Measurements from ENCODE around the gene ZNF618.
A peak's percentile ranks its signal among the peaks of the same experiment; 100 is the strongest.

ZNF618 gene

GRCh38 chr9:114050646-114051045 lies 174.5 kb downstream of the ZNF618 start:
- H3K36me3 ChIP-seq, result peaks cover 22 to 63% (median 45%) of the 10 kb centered on the region in 3 donors
- peak in 1 of 2 donors; percentile 7 for DNase-seq
- H3K4me3 ChIP-seq, result no peak overlapping the region
- intact Hi-C loops (cut with DNase I; ENCODE audit: low total_unique reads), result no loop called here
- H3K4me1 ChIP-seq, result no peaks in the 10 kb centered on the region
- no peak overlapping the region for H3K27ac ChIP-seq
- peaks cover 0 to under 1% (median 0%) of the 10 kb centered on the region in 3 donors for H3K9me3 ChIP-seq
- H3K27me3 ChIP-seq, result no peaks in the 10 kb centered on the region
- TF ChIP-seq, protein P1, sequence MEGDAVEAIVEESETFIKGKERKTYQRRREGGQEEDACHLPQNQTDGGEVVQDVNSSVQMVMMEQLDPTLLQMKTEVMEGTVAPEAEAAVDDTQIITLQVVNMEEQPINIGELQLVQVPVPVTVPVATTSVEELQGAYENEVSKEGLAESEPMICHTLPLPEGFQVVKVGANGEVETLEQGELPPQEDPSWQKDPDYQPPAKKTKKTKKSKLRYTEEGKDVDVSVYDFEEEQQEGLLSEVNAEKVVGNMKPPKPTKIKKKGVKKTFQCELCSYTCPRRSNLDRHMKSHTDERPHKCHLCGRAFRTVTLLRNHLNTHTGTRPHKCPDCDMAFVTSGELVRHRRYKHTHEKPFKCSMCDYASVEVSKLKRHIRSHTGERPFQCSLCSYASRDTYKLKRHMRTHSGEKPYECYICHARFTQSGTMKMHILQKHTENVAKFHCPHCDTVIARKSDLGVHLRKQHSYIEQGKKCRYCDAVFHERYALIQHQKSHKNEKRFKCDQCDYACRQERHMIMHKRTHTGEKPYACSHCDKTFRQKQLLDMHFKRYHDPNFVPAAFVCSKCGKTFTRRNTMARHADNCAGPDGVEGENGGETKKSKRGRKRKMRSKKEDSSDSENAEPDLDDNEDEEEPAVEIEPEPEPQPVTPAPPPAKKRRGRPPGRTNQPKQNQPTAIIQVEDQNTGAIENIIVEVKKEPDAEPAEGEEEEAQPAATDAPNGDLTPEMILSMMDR (IDR thresholded peaks at IDR 0.05), result no peak

DNA sequence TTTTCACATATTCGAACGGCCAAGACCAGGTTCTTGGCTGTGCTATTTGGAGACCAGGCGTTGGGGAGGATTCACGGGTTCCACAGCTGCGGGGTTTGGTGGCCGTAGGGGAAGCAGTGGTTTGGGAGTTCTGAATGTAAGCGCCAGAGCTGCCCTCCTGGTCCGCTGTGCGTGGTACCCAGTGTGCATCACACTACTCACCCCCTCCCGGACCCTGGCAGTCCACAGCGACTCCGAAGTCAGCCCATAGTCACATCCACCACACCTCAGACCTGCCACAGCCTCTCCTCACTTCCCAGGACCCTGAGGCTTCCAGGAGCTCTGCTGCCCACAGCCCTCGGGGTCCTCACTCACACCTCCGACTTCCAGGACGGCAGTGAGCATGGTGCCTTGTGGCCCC lies 175.2 kb downstream of the ZNF618 start:
- H3K27me3 ChIP-seq, result no peaks in the 10 kb centered on the region
- TF ChIP-seq, protein P1 (IDR thresholded peaks at IDR 0.05), result no peak
- H3K4me1 ChIP-seq, result no peaks in the 10 kb centered on the region
- intact Hi-C loops (cut with DNase I; ENCODE audit: low total_unique reads), result no loop called here
- peak in 1 of 2 donors; percentile 21 for DNase-seq
- peaks cover 21 to 59% (median 45%) of the 10 kb centered on the region in 3 donors for H3K36me3 ChIP-seq
- H3K4me3 ChIP-seq, result no peak overlapping the region
- H3K27ac ChIP-seq, result no peak overlapping the region
- H3K9me3 ChIP-seq, result no peaks in the 10 kb centered on the region

- Histone ChIP-seq H3K4me3 (no peak overlapping the region), H3K27me3 (no peaks in the 10 kb centered on the region), H3K4me1 (no peaks in the 10 kb centered on the region), H3K9me3 (no peaks in the 10 kb centered on the region), H3K36me3 (peaks cover 21 to 59% (median 45%) of the 10 kb centered on the region in 3 donors), H3K27ac (no peak overlapping the region)
- TF ChIP-seq, protein P1 (IDR thresholded peaks at IDR 0.05), result no peak
- intact Hi-C loops (cut with DNase I; ENCODE audit: low total_unique reads), result no loop called here
- peak in 1 of 2 donors; percentile 39 for DNase-seq
These were observed 175.6 kb downstream of the ZNF618 start for GRCh38 chr9:114051706-114052105.

DNA sequence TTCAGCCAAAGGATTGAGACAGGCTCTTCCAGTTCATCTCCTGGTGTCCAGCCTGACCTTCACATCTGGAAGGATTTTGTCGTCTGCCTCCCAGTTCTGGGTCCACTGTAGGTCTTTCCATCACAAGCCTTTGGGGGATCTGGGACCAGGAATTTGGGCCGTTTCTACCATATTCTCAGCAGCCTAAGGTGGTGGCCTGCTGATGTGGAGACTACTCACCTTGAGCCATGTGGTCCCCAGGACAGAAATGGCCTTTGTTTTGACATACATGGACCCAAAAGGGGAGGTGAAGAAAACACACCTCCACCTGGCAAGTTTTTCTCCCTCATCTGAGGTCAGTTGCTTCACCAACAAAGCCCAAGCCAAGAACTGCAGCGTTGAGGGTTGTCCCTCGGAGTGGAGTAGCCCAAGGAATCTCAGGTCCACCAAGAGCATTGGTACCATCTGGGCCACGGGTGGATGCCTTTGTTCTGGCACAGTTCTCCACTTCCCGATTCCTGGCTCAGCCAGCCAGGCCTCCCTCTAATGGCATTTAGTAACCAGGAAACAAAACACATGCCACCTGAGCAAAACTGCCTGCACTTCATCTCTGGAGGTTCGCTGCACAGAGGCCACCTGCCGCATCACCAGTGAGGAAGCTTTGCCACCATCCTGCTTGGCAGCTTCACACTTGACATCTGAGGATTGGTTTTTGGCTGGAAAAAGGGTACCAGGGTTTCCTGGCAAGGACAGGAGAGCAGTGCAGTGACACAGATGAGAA lies 177.3 kb downstream of the ZNF618 start:
- peak in 1 of 2 donors; percentile 43 for DNase-seq
- Histone ChIP-seq H3K36me3 (peaks cover 21 to 48% (median 36%) of the 10 kb centered on the region in 3 donors), H3K27me3 (no peaks in the 10 kb centered on the region), H3K9me3 (no peaks in the 10 kb centered on the region), H3K27ac (no peak overlapping the region), H3K4me3 (no peak overlapping the region), H3K4me1 (no peaks in the 10 kb centered on the region)
- TF ChIP-seq, protein P1 (IDR thresholded peaks at IDR 0.05), result no peak
- intact Hi-C loops (cut with DNase I; ENCODE audit: low total_unique reads), result no loop called here

- no peaks in the 10 kb centered on the region for H3K9me3 ChIP-seq
- TF ChIP-seq, protein P1 (IDR thresholded peaks at IDR 0.05), result no peak
- intact Hi-C loops (cut with DNase I; ENCODE audit: low total_unique reads), result no loop called here
- H3K36me3 ChIP-seq, result peaks cover 16 to 40% (median 28%) of the 10 kb centered on the region in 3 donors
- DNase-seq, result peak in 1 of 2 donors; percentile 50
- no peaks in the 10 kb centered on the region for H3K27me3 ChIP-seq
- no peak overlapping the region for H3K27ac ChIP-seq
- H3K4me3 ChIP-seq, result no peak overlapping the region
- peaks cover 0 to 7% (median 6%) of the 10 kb centered on the region in 4 donors for H3K4me1 ChIP-seq
These were observed 178.1 kb downstream of the ZNF618 start for GRCh38 chr9:114054191-114054690.

Measured in tibial artery (tissue), 4 donors.